ENCODE measurements around the gene RICTOR.

Gene RICTOR

GRCh38 chr5:39117401-39117800 lies 43.2 kb upstream of the RICTOR start:
- no peak for DNase-seq (ENCODE audit: low read depth)

GRCh38 chr5:39116344-39117170 lies 42.4 kb upstream of the RICTOR start:
- no peak overlapping the region for H3K4me3 ChIP-seq (ENCODE audit: low read length)
- no peak for DNase-seq (ENCODE audit: low read depth)
- TF ChIP-seq CTCF (conservative IDR thresholded peaks at IDR 0.05; ENCODE audit: low read depth, low read length) = no peak

More at GRCh38 chr5:39117401-39117800, 43.2 kb upstream of the RICTOR start:
- no peak overlapping the region for H3K4me3 ChIP-seq (ENCODE audit: low read length)
- no peak for TF ChIP-seq CTCF (conservative IDR thresholded peaks at IDR 0.05; ENCODE audit: low read depth, low read length)

- DNase-seq (ENCODE audit: low read depth) = no peak
- no peak overlapping the region for H3K4me3 ChIP-seq (ENCODE audit: low read length)
- TF ChIP-seq CTCF (conservative IDR thresholded peaks at IDR 0.05; ENCODE audit: low read depth, low read length) = no peak
Observed at GRCh38 chr5:39115644-39116343, 41.6 kb upstream of the RICTOR start.

GRCh38 chr5:39114155-39114554 lies 40.0 kb upstream of the RICTOR start:
- H3K4me3 ChIP-seq (ENCODE audit: low read length) = no peak overlapping the region
- no peak for TF ChIP-seq CTCF (conservative IDR thresholded peaks at IDR 0.05; ENCODE audit: low read depth, low read length)
- DNase-seq (ENCODE audit: low read depth) = no peak

GRCh38 chr5:39113354-39113953 lies 39.3 kb upstream of the RICTOR start:
- no peak for DNase-seq (ENCODE audit: low read depth)
- H3K4me3 ChIP-seq (ENCODE audit: low read length) = no peak overlapping the region
- TF ChIP-seq CTCF (conservative IDR thresholded peaks at IDR 0.05; ENCODE audit: low read depth, low read length) = no peak

- no peak for TF ChIP-seq CTCF (conservative IDR thresholded peaks at IDR 0.05; ENCODE audit: low read depth, low read length)
- no peak overlapping the region for H3K4me3 ChIP-seq (ENCODE audit: low read length)
- no peak for DNase-seq (ENCODE audit: low read depth)
Observed at GRCh38 chr5:39109606-39110005, 35.4 kb upstream of the RICTOR start.
